GM12878 (cell line): ENCODE data around the gene CD38. TPM values are rescaled to one million over a fixed set of nuclear protein-coding genes. Genes with fewer than 3 reads are reported as not detected.

Source experiments
- BCLAF1 ChIP-seq: fragments of 450-650 bp; IDR thresholded peaks from 2 replicates; pipeline ENCODE4 v1.6.1; 2017; ENCODE audit warnings: antibody characterized with exemption, mild to moderate bottlenecking, moderate library complexity
- CUX1 ChIP-seq: IDR thresholded peaks from 2 replicates; pipeline ENCODE4 v1.6.1; 2012; ENCODE audit warnings: improper control_type of control experiment, low read depth, low read length; ENCODE audit not compliant: insufficient replicate concordance
- HDGF ChIP-seq: fragments of 450-650 bp; IDR thresholded peaks from 2 replicates; pipeline ENCODE4 v1.6.1; 2016; ENCODE audit warnings: antibody characterized with exemption
- NR2C2 ChIP-seq: IDR thresholded peaks from 2 replicates; pipeline ENCODE4 v1.6.1; 2011; ENCODE audit warnings: borderline replicate concordance, low read depth; ENCODE audit not compliant: control insufficient read depth, insufficient read length
- RB1 ChIP-seq: fragments of 450-650 bp; formaldehyde crosslinking; IDR thresholded peaks from 2 replicates; pipeline ENCODE4 v1.6.1; 2017; ENCODE audit warnings: mild to moderate bottlenecking, borderline replicate concordance
- RUNX3 ChIP-seq: IDR thresholded peaks from 2 replicates; pipeline ENCODE4 v1.6.1; 2012; ENCODE audit warnings: low read length, inconsistent platforms
- polyA plus RNA-seq, 11 experiments: library from polyadenylated mRNA; depleted of rRNA in 4 of 11; unstranded in 6 of 11; stranded (reverse) in 5 of 11; fragments of >200 nt; fragmentation: Nextera tagmentation in 4 of 11; fragmentation: Illumina TruSeq in 1 of 11; extraction: Ambion mirVana in 4 of 11; extraction: Trizol in 1 of 11; gene quantifications; 1 replicate in 1 of 11; 2 replicates in 10 of 11; pipeline versions ENCODE4 v1.2.1 to v1.2.3, GENCODE V29; 2011 to 2016; ENCODE audit warnings: inconsistent platforms in 2 of 11, missing spikeins in 2 of 11, low read depth in 1 of 11
- total RNA-seq, 4 experiments: library from RNA; depleted of rRNA in 3 of 4; stranded (reverse); fragments of >200 nt in 3 of 4; fragmentation: Illumina TruSeq in 1 of 4; extraction: Trizol in 1 of 4; gene quantifications; 2 replicates each; pipeline versions ENCODE4 v1.2.1 to v1.2.3, GENCODE V29; 2013 to 2021
- TF ChIP-seq, protein P1 (sequence below): fragments of 150-350 bp; IDR thresholded peaks from 2 replicates; pipeline ENCODE4 v1.6.1; 2016; ENCODE audit warnings: low read depth, low read length

CD38 gene
- total and polyA plus RNA-seq, 10 of the 15 experiments (the other 5 are each of a cell fraction or from before 2014, with no cell fraction given) = 3.5 to 39.8 (median 12.7) TPM

DNA sequence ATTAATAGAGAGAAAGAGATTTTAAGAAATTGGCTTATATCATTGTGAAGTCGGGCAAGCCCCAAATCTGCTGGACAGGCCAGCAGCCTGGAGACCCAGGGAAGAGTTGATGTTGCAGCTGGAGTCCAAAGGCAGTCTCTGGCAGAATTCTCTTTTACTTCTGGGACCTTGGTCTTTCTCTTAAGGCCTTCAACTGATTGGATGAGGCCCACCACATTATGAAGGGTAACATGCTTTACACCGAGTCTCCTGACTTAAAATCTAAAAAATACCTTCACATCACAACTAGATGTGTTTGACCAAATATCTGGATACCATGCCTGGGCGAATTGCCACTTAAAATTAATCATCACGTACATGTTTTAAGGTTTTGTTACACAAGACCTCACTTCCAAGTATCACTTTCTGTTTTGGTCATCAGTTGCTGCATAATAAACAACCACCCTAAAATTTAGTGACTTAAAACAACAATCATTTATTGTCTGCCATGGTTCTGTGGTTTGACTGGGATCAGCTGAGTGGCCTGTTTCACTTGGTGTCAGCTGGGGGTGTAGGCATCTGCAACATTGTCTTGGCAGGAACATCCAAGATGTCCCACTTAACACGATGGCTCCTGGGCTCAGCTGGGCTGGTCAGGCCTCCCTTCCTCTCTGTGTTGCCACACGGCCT lies 3.4 kb downstream of the CD38 start (continued):
- TF ChIP-seq CUX1 = no peak
- TF ChIP-seq RUNX3 = peak; percentile 96
- no peak for TF ChIP-seq HDGF
- no peak for TF ChIP-seq NR2C2
- no peak for TF ChIP-seq BCLAF1
- no peak for TF ChIP-seq RB1
- TF ChIP-seq, protein P1, sequence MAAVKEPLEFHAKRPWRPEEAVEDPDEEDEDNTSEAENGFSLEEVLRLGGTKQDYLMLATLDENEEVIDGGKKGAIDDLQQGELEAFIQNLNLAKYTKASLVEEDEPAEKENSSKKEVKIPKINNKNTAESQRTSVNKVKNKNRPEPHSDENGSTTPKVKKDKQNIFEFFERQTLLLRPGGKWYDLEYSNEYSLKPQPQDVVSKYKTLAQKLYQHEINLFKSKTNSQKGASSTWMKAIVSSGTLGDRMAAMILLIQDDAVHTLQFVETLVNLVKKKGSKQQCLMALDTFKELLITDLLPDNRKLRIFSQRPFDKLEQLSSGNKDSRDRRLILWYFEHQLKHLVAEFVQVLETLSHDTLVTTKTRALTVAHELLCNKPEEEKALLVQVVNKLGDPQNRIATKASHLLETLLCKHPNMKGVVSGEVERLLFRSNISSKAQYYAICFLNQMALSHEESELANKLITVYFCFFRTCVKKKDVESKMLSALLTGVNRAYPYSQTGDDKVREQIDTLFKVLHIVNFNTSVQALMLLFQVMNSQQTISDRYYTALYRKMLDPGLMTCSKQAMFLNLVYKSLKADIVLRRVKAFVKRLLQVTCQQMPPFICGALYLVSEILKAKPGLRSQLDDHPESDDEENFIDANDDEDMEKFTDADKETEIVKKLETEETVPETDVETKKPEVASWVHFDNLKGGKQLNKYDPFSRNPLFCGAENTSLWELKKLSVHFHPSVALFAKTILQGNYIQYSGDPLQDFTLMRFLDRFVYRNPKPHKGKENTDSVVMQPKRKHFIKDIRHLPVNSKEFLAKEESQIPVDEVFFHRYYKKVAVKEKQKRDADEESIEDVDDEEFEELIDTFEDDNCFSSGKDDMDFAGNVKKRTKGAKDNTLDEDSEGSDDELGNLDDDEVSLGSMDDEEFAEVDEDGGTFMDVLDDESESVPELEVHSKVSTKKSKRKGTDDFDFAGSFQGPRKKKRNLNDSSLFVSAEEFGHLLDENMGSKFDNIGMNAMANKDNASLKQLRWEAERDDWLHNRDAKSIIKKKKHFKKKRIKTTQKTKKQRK = no peak
